Panc1 (cell line): ENCODE data around the gene GDF2.

Source experiments
- SIN3A ChIP-seq: IDR thresholded peaks from 2 replicates; pipeline ENCODE4 v1.6.1; 2012; ENCODE audit warnings: low read depth, mild to moderate bottlenecking, low read length, moderate library complexity, borderline replicate concordance; ENCODE audit not compliant: insufficient read depth
- TF ChIP-seq, protein P1 (sequence below): fragments of 450-650 bp; IDR thresholded peaks from 2 replicates; pipeline ENCODE4 v1.5.1; 2017; ENCODE audit warnings: mild to moderate bottlenecking

DNA sequence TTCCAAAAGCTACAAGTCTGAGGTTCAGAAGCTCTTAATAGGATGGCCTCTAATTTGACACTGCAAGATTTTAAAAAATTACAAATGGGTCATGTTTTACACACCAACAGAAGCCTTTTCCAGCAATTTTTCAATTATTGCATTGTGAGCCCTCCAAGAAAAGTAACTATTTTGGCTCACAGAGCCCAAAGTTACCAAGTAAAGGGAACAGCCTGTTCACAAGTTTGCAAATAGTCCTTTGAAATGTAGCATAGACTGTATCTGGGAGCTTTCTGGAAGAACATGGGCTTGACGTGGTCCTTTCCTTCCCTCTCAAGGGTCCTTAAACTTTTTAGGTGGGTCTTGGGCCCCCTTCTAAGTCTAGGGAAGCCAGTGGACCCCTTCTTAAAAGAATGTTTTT is 23.5 kb upstream of the GDF2 start:
- TF ChIP-seq, protein P1, sequence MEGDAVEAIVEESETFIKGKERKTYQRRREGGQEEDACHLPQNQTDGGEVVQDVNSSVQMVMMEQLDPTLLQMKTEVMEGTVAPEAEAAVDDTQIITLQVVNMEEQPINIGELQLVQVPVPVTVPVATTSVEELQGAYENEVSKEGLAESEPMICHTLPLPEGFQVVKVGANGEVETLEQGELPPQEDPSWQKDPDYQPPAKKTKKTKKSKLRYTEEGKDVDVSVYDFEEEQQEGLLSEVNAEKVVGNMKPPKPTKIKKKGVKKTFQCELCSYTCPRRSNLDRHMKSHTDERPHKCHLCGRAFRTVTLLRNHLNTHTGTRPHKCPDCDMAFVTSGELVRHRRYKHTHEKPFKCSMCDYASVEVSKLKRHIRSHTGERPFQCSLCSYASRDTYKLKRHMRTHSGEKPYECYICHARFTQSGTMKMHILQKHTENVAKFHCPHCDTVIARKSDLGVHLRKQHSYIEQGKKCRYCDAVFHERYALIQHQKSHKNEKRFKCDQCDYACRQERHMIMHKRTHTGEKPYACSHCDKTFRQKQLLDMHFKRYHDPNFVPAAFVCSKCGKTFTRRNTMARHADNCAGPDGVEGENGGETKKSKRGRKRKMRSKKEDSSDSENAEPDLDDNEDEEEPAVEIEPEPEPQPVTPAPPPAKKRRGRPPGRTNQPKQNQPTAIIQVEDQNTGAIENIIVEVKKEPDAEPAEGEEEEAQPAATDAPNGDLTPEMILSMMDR: no peak
- TF ChIP-seq SIN3A: no peak
